Esophagus muscularis mucosa (tissue), 4 donors: ENCODE results near the gene BTBD8. TPM values are rescaled to one million over a fixed set of nuclear protein-coding genes. Genes with fewer than 3 reads are reported as not detected.

ENCODE experiments used
- DNase-seq: peaks from one replicate; pipeline ENCODE4 v3.0.0-alpha.2; 2017; ENCODE audit errors: extremely low spot score
- H3K27ac ChIP-seq, 4 donors: fragments of 200-600 bp; sonication (generic); replicated peaks in 1 of 4; 1 replicate in 3 of 4; 2 replicates in 1 of 4; pipeline ENCODE4 v1.5.1; 2016 to 2019; ENCODE audit warnings: mild to moderate bottlenecking in 1 of 4
- H3K27me3 ChIP-seq, 4 donors: fragments of 200-600 bp; sonication (generic); one replicate each; pipeline versions ENCODE4 v1.5.1 to v1.6.0; 2016 to 2019
- H3K36me3 ChIP-seq, 4 donors: fragments of 200-600 bp; sonication (generic); one replicate each; pipeline ENCODE4 v1.5.1; 2016 to 2019
- H3K4me1 ChIP-seq, 4 donors: fragments of 200-600 bp; sonication (generic); one replicate each; pipeline ENCODE4 v1.5.1; 2016 to 2019
- H3K4me3 ChIP-seq, 4 donors: fragments of 200-600 bp; sonication (generic); 1 replicate in 2 of 4; 2 replicates in 2 of 4; pipeline ENCODE4 v1.5.1; 2016 to 2019; ENCODE audit warnings: mild to moderate bottlenecking in 4 of 4, moderate library complexity in 1 of 4
- H3K9me3 ChIP-seq, 4 donors: fragments of 200-600 bp; sonication (generic); 1 replicate in 3 of 4; 2 replicates in 1 of 4; pipeline ENCODE4 v1.5.1; 2016 to 2019
- CTCF ChIP-seq, 3 experiments: fragments of 200-600 bp in 2 of 3; fragments of 450-650 bp in 1 of 3; sonication (generic) in 2 of 3; IDR thresholded peaks; one replicate each; pipeline ENCODE4 v1.5.1; 2017 to 2019; ENCODE audit warnings: antibody characterized with exemption in 3 of 3, mild to moderate bottlenecking in 2 of 3, moderate library complexity in 1 of 3
- EP300 ChIP-seq: sonication (generic); formaldehyde crosslinking; IDR thresholded peaks from one replicate; pipeline ENCODE4 v1.6.1; 2017; ENCODE audit warnings: antibody characterized with exemption
- POLR2A ChIP-seq: fragments of 450-650 bp; IDR thresholded peaks from one replicate; pipeline ENCODE4 v1.6.1; 2017; ENCODE audit warnings: antibody characterized with exemption, moderate library complexity, mild to moderate bottlenecking, low read depth
- POLR2AphosphoS5 ChIP-seq, 2 donors: sonication (generic); formaldehyde crosslinking; IDR thresholded peaks; one replicate each; pipeline ENCODE4 v1.6.1; 2017; ENCODE audit warnings: antibody characterized with exemption in 2 of 2
- WGBS: methylation state at CpG from one replicate; pipeline ENCODE4 v1.1.5; 2018; 5-methylcytosine and 5-hydroxymethylcytosine counted together
- intact Hi-C: fragments of 100-400 bp; cut with DNase I; formaldehyde crosslinking; loops from one replicate; pipeline ENCODE4 v1.15.1; 2023
- total RNA-seq, 4 donors: library from RNA; depleted of rRNA; stranded (reverse); fragments of >200 nt; gene quantifications; one replicate each; pipeline versions ENCODE4 v1.1.0 to v1.2.1, GENCODE V29; 2016

Gene BTBD8
- total RNA-seq, 4 donors from 2014 or later: 4.3 to 7.8 (median 5.9) TPM

DNA sequence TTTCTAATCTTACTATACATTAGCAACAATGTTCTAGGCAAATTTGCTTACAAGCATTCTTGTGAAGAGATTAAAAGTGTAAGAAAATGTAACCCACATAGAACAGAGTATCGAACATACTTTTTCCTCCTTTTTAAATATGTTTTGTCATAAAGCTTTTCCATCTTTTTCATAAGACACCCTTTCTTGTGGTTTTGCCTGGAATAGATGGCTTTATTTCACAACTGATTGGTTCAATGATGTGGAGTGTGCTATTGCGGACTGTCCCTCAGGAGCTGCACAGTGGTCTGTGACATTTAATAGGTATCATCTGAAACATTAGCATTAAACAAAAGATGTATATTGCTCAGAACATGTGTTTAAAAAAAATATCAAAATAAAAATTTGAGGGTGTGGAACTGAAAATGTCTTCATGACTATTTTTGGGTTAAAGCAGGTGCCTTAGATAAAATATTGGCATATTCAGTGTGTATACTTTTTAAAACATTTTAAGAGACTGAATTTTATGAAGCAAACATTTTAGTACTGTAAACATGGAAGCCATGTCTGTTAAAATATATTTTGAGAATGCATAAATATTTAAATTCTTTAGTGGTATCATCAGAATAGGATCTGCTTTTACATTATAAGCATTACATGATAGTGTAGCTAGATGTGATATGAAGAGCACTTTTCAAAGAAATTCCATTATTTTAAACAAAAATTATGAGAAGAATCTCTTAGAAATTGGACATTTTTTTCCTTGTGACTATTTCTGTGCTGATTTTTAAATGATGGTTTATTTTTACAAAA lies 89.3 kb downstream of the BTBD8 start:
- WGBS: 94% methylated on average over 2 of the region's 2 CpGs
- Histone ChIP-seq H3K27ac (no peak overlapping the region), H3K27me3 (no peaks in the 10 kb centered on the region), H3K4me1 (no peaks in the 10 kb centered on the region), H3K36me3 (peaks cover 0 to 16% (median 5%) of the 10 kb centered on the region in 4 donors), H3K9me3 (no peaks in the 10 kb centered on the region), H3K4me3 (no peak overlapping the region)
- DNase-seq: no peak
- TF ChIP-seq CTCF (IDR thresholded peaks at IDR 0.05) (no peak), POLR2AphosphoS5 (IDR thresholded peaks at IDR 0.05) (no peak), POLR2A (no peak), EP300 (no peak)
- intact Hi-C loops: no loop called here

GRCh38 chr1:92184632-92185031 lies 104.5 kb downstream of the BTBD8 start:
- intact Hi-C loops: no loop called here
- H3K4me1 ChIP-seq: no peaks in the 10 kb centered on the region
- no peaks in the 10 kb centered on the region for H3K9me3 ChIP-seq
- TF ChIP-seq CTCF (IDR thresholded peaks at IDR 0.05): no peak
- TF ChIP-seq POLR2A: no peak
- TF ChIP-seq EP300: no peak
- no peak for TF ChIP-seq POLR2AphosphoS5 (IDR thresholded peaks at IDR 0.05)
- no peak overlapping the region for H3K4me3 ChIP-seq
- H3K36me3 ChIP-seq: peaks cover 0 to 27% (median 18%) of the 10 kb centered on the region in 4 donors
- H3K27ac ChIP-seq: no peak overlapping the region
- DNase-seq: no peak
- H3K27me3 ChIP-seq: no peaks in the 10 kb centered on the region
- 97% methylated on average over 1 of the region's 1 CpG for WGBS

GRCh38 chr1:92186081-92186480 lies 105.9 kb downstream of the BTBD8 start:
- no peaks in the 10 kb centered on the region for H3K4me1 ChIP-seq
- H3K4me3 ChIP-seq: no peak overlapping the region
- 96% methylated on average over 1 of the region's 1 CpG for WGBS
- intact Hi-C loops: no loop called here
- H3K27ac ChIP-seq: no peak overlapping the region
- peaks cover 0 to 13% (median 10%) of the 10 kb centered on the region in 4 donors for H3K36me3 ChIP-seq
- DNase-seq: no peak
- TF ChIP-seq POLR2A (no peak), EP300 (no peak), CTCF (IDR thresholded peaks at IDR 0.05) (no peak), POLR2AphosphoS5 (IDR thresholded peaks at IDR 0.05) (no peak)
- H3K27me3 ChIP-seq: no peaks in the 10 kb centered on the region
- no peaks in the 10 kb centered on the region for H3K9me3 ChIP-seq

DNA sequence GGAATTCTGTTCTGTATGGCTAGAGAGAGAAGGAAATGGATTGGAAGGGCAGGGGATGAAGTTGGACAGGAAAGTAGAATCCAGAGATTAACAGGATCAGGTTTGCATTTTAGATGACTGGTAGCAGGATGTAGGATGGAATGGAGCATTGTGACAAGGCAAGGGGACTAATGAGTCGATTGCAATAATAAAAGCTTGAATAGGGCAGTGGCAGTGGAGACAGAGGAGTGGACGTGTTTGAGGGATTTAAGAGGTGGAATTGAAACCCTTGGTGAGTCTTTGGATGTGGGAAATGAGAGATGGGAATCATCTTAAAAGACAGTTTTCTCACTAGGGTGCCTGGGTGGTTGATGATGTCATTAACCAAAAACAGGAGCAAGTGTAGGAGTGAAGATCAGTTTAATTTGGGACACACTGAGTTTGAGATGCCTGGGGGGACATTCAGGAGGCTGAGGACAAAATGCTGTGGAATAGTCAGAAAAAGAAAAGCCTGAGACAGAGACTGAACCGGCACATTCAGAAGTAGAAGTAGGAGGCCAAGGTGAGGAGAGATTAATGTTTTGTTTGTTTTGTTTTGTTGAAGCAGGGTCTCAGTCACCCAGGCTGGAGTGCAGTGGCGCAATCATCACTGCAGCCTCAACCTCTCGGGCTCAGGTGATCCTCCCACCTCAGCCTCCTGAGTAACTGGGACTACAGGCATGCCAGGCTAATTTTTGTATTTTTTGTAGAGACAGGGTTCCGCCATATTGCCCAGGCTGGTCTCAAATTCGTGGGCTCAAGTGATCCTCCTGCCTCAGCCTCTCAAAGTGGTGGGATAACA lies 108.5 kb downstream of the BTBD8 start:
- Histone ChIP-seq H3K27me3 (no peaks in the 10 kb centered on the region), H3K27ac (no peak overlapping the region), H3K36me3 (peaks cover 0 to 5% (median 0%) of the 10 kb centered on the region in 4 donors), H3K4me3 (no peak overlapping the region), H3K4me1 (no peaks in the 10 kb centered on the region), H3K9me3 (no peaks in the 10 kb centered on the region)
- intact Hi-C loops: no loop called here
- DNase-seq: no peak
- WGBS: 82% methylated on average over 7 of the region's 7 CpGs
- TF ChIP-seq EP300 (no peak), CTCF (IDR thresholded peaks at IDR 0.05) (no peak), POLR2AphosphoS5 (IDR thresholded peaks at IDR 0.05) (no peak), POLR2A (no peak)
